Smooth muscle cell (in vitro differentiated cells): ENCODE measurements around the gene GNPTAB. TPM values are rescaled to one million over a fixed set of nuclear protein-coding genes. Genes with fewer than 3 reads are reported as not detected.

Experiments used
- DNase-seq: peaks from one replicate; lab custom pipeline; 2025; ENCODE audit not compliant: unreplicated experiment; lab: John Stamatoyannopoulos, UW
- H2AFZ ChIP-seq: fragments of 200-600 bp; sonication (generic); 2 replicates; pipeline ENCODE4 v1.6.0; 2016; ENCODE audit warnings: antibody characterized with exemption, low read depth, mild to moderate bottlenecking
- H3F3A ChIP-seq: fragments of 200-600 bp; sonication (generic); 2 replicates; pipeline ENCODE4 v1.6.0; 2017; ENCODE audit warnings: antibody characterized with exemption, low read depth
- H3K27ac ChIP-seq: fragments of 200-600 bp; sonication (generic); 2 replicates; pipeline ENCODE4 v1.5.1; 2016; ENCODE audit warnings: low read depth, mild to moderate bottlenecking
- H3K27me3 ChIP-seq: fragments of 200-600 bp; sonication (generic); 2 replicates; pipeline ENCODE4 v1.6.1; 2016; ENCODE audit warnings: low read depth, mild to moderate bottlenecking
- H3K36me3 ChIP-seq: fragments of 200-600 bp; sonication (generic); 2 replicates; pipeline ENCODE4 v1.5.1; 2016; ENCODE audit warnings: low read depth
- H3K4me1 ChIP-seq: fragments of 200-600 bp; sonication (generic); 2 replicates; pipeline ENCODE4 v1.5.1; 2016; ENCODE audit warnings: low read depth
- H3K4me2 ChIP-seq: fragments of 200-600 bp; sonication (generic); 2 replicates; pipeline ENCODE4 v1.6.0; 2016; ENCODE audit warnings: mild to moderate bottlenecking
- H3K4me3 ChIP-seq: fragments of 200-600 bp; sonication (generic); 2 replicates; pipeline ENCODE4 v1.5.1; 2016; ENCODE audit warnings: mild to moderate bottlenecking
- H3K79me2 ChIP-seq: fragments of 200-600 bp; sonication (generic); 2 replicates; pipeline ENCODE4 v1.6.0; 2016; ENCODE audit warnings: low read depth, mild to moderate bottlenecking
- H3K9ac ChIP-seq: fragments of 200-600 bp; sonication (generic); 2 replicates; pipeline ENCODE4 v1.6.0; 2016; ENCODE audit warnings: low read depth
- H3K9me3 ChIP-seq: fragments of 200-600 bp; sonication (generic); replicated peaks from 2 replicates; pipeline ENCODE4 v1.5.1; 2016; ENCODE audit warnings: low read depth
- H4K20me1 ChIP-seq: fragments of 200-600 bp; sonication (generic); 2 replicates; pipeline ENCODE4 v1.6.0; 2016; ENCODE audit warnings: low read depth
- CTCF ChIP-seq: fragments of 200-600 bp; sonication (generic); IDR thresholded peaks from 2 replicates; pipeline ENCODE4 v1.5.1; 2017; ENCODE audit warnings: borderline replicate concordance, mild to moderate bottlenecking, antibody characterized with exemption; ENCODE audit not compliant: insufficient read depth, poor library complexity, severe bottlenecking
- WGBS: methylation state at CpG from one replicate; pipeline ENCODE4 v1.1.7; 2016; ENCODE audit warnings: low lambda C conversion rate; 5-methylcytosine and 5-hydroxymethylcytosine counted together
- polyA plus RNA-seq: library from polyadenylated mRNA; unstranded; fragments of >200 nt; fragmentation: Nextera tagmentation; extraction: Ambion mirVana; gene quantifications from 2 replicates; pipeline ENCODE4 v1.2.1, GENCODE V29; 2016
- total RNA-seq: library from RNA; depleted of rRNA; stranded (reverse); fragments of >200 nt; gene quantifications from 2 replicates; pipeline ENCODE4 v1.2.3, GENCODE V29; 2014

Gene GNPTAB
- total and polyA plus RNA-seq, 2 experiments from 2014 or later, result 17.9 to 23.6 TPM

GRCh38 chr12:101781834-101782233 lies 48.9 kb downstream of the GNPTAB start:
- H3K4me2 ChIP-seq, result no peak overlapping the region
- no peak for TF ChIP-seq CTCF
- no peak overlapping the region for H2AFZ ChIP-seq
- H3K79me2 ChIP-seq, result no peaks in the 10 kb centered on the region
- no peaks in the 10 kb centered on the region for H3F3A ChIP-seq
- no peaks in the 10 kb centered on the region for H3K9me3 ChIP-seq
- WGBS, result 94% methylated on average over 3 of the region's 3 CpGs
- DNase-seq, result no peak
- H3K4me3 ChIP-seq, result no peak overlapping the region
- H3K27me3 ChIP-seq, result no peaks in the 10 kb centered on the region
- no peak overlapping the region for H3K27ac ChIP-seq
- H3K4me1 ChIP-seq, result no peaks in the 10 kb centered on the region
- no peaks in the 10 kb centered on the region for H4K20me1 ChIP-seq
- no peaks in the 10 kb centered on the region for H3K36me3 ChIP-seq
- no peak overlapping the region for H3K9ac ChIP-seq

GRCh38 chr12:101780599-101780998 lies 50.2 kb downstream of the GNPTAB start:
- H3K79me2 ChIP-seq, result no peaks in the 10 kb centered on the region
- WGBS, result 97% methylated on average over 2 of the region's 2 CpGs
- H2AFZ ChIP-seq, result no peak overlapping the region
- H3K27me3 ChIP-seq, result no peaks in the 10 kb centered on the region
- no peak overlapping the region for H3K4me3 ChIP-seq
- no peaks in the 10 kb centered on the region for H3F3A ChIP-seq
- H4K20me1 ChIP-seq, result no peaks in the 10 kb centered on the region
- no peak for TF ChIP-seq CTCF
- no peaks in the 10 kb centered on the region for H3K36me3 ChIP-seq
- H3K9me3 ChIP-seq, result no peaks in the 10 kb centered on the region
- DNase-seq, result no peak
- no peak overlapping the region for H3K9ac ChIP-seq
- H3K4me2 ChIP-seq, result no peak overlapping the region
- H3K27ac ChIP-seq, result no peak overlapping the region
- no peaks in the 10 kb centered on the region for H3K4me1 ChIP-seq

- 97% methylated on average over 6 of the region's 6 CpGs for WGBS
- no peak overlapping the region for H2AFZ ChIP-seq
- no peak overlapping the region for H3K9ac ChIP-seq
- no peaks in the 10 kb centered on the region for H3K27me3 ChIP-seq
- H3K79me2 ChIP-seq, result no peaks in the 10 kb centered on the region
- H3K4me2 ChIP-seq, result no peak overlapping the region
- no peaks in the 10 kb centered on the region for H3K9me3 ChIP-seq
- H3K36me3 ChIP-seq, result no peaks in the 10 kb centered on the region
- no peaks in the 10 kb centered on the region for H4K20me1 ChIP-seq
- no peaks in the 10 kb centered on the region for H3K4me1 ChIP-seq
- no peak for DNase-seq
- H3K27ac ChIP-seq, result no peak overlapping the region
- no peak overlapping the region for H3K4me3 ChIP-seq
- no peaks in the 10 kb centered on the region for H3F3A ChIP-seq
- TF ChIP-seq CTCF, result no peak
These were observed 51.1 kb downstream of the GNPTAB start for GRCh38 chr12:101779626-101780025.

GRCh38 chr12:101779200-101779599 lies 51.6 kb downstream of the GNPTAB start:
- Histone ChIP-seq H3K4me2 (no peak overlapping the region), H3K4me1 (no peaks in the 10 kb centered on the region), H2AFZ (no peak overlapping the region), H3K27ac (no peak overlapping the region), H3K9me3 (no peaks in the 10 kb centered on the region), H3K79me2 (no peaks in the 10 kb centered on the region), H3F3A (no peaks in the 10 kb centered on the region), H3K36me3 (no peaks in the 10 kb centered on the region), H4K20me1 (no peaks in the 10 kb centered on the region), H3K4me3 (no peak overlapping the region), H3K9ac (no peak overlapping the region), H3K27me3 (no peaks in the 10 kb centered on the region)
- no peak for TF ChIP-seq CTCF
- 94% methylated on average over 3 of the region's 3 CpGs for WGBS
- no peak for DNase-seq
